Adrenal gland (tissue), 12 donors: Measurements from ENCODE around the gene QPCT. TPM values are rescaled to one million over a fixed set of nuclear protein-coding genes. Genes with fewer than 3 reads are reported as not detected.

Experiments
- DNase-seq, 7 donors: peaks; one replicate each; pipeline ENCODE4 v3.0.0-alpha.2; 2019 to 2020
- H3K27ac ChIP-seq, 5 donors: fragments of 200-600 bp; sonication (generic) in 4 of 5; 1 replicate in 3 of 5; 2 replicates in 2 of 5; pipeline versions ENCODE4 v1.5.1 to v1.8.0; 2016 to 2020; ENCODE audit warnings: mild to moderate bottlenecking in 1 of 5
- H3K27me3 ChIP-seq: fragments of 200-600 bp; 2 replicates; pipeline ENCODE4 v1.8.0; 2021
- H3K36me3 ChIP-seq, 2 donors: fragments of 200-600 bp; replicated peaks in 1 of 2; 1 replicate in 1 of 2; 2 replicates in 1 of 2; pipeline versions ENCODE4 v1.5.1 to v1.8.0; 2018 to 2022
- H3K4me1 ChIP-seq, 2 donors: fragments of 200-600 bp; replicated peaks in 1 of 2; 1 replicate in 1 of 2; 2 replicates in 1 of 2; pipeline versions ENCODE4 v1.5.1 to v1.8.0; 2018 to 2021
- H3K4me3 ChIP-seq, 4 donors: fragments of 200-600 bp; sonication (generic) in 3 of 4; one replicate each; pipeline ENCODE4 v1.5.1; 2016 to 2018
- H3K9me3 ChIP-seq, 3 donors: fragments of 200-600 bp; sonication (generic) in 1 of 3; replicated peaks in 1 of 3; 1 replicate in 2 of 3; 2 replicates in 1 of 3; pipeline versions ENCODE4 v1.5.1 to v1.8.0; 2016 to 2021
- POLR2A ChIP-seq, 2 donors: fragments of 450-650 bp; IDR thresholded peaks; one replicate each; pipeline ENCODE4 v1.6.1; 2017; ENCODE audit warnings: antibody characterized with exemption in 2 of 2, mild to moderate bottlenecking in 2 of 2, moderate library complexity in 1 of 2
- WGBS, 4 donors: extraction: QIAGEN DNeasy Blood & Tissue Kit in 2 of 4; methylation state at CpG; one replicate each; pipeline versions ENCODE4 v1.1.5 to v1.1.7; 2013 to 2017; 5-methylcytosine and 5-hydroxymethylcytosine counted together
- intact Hi-C, 2 donors: fragments of 100-400 bp; cut with DNase I; formaldehyde crosslinking; loops; one replicate each; pipeline versions ENCODE4 v1.14.1 to v1.15.0; 2022 to 2023
- polyA plus RNA-seq, 3 donors: library from polyadenylated mRNA; stranded (reverse); fragments of 200-250 nt in 2 of 3; fragments of 350-450 nt in 1 of 3; fragmentation: Illumina TruSeq in 1 of 3; extraction: RNeasy Lipid Tissue Mini Kit (QIAGEN cat#74804) in 1 of 3; gene quantifications; one replicate each; pipeline ENCODE4 v1.2.3, GENCODE V29; 2013 to 2014
- total RNA-seq, 9 donors: library from RNA; depleted of rRNA in 4 of 9; stranded (reverse); fragments of >200 nt in 4 of 9; fragments of 120-200 nt in 1 of 9; fragmentation: NEBNext Ultra II Directional in 1 of 9; extraction: Animal tissue kit (Norgen Biotek cat#: 25700) in 1 of 9; gene quantifications; one replicate each; pipeline versions ENCODE4 v1.1.0 to v1.2.4, GENCODE V29; 2013 to 2023
- TF ChIP-seq, protein P1 (sequence below), 6 experiments: fragments of 450-650 bp in 4 of 6; fragments of 200-600 bp in 2 of 6; sonication (generic) in 1 of 6; IDR thresholded peaks; 1 replicate in 5 of 6; 2 replicates in 1 of 6; pipeline versions ENCODE4 v1.5.1 to v1.8.0; 2016 to 2021; ENCODE audit warnings: antibody characterized with exemption in 6 of 6, mild to moderate bottlenecking in 2 of 6, moderate library complexity in 1 of 6
- donor health status: healthy with polysubstance abuse.
- donor health status: Bipolar disorder and iron deficiency.
- donor health status: DM: yes; HTN: yes; CAD: no.
- donor health status: DM: no; HTN: no; CAD: no.
- donor health status: DM: no; HTN: no; CAD: no.
- donor health status: DM: yes; HTN: yes; CAD: no.

The QPCT gene
- total and polyA plus RNA-seq, 12 donors: 30.6 to 746 (median 192) TPM

GRCh38 chr2:37415128-37415820 lies 70.8 kb downstream of the QPCT start:
- Histone ChIP-seq H3K27ac (no peak overlapping the region), H3K36me3 (no peaks in the 10 kb centered on the region)
- intact Hi-C loops: loop anchor here (5.0 to 10.0 kb wide), 3 partner anchors 250 to 860 kb away; no protein-coding TSS in a partner anchor

DNA sequence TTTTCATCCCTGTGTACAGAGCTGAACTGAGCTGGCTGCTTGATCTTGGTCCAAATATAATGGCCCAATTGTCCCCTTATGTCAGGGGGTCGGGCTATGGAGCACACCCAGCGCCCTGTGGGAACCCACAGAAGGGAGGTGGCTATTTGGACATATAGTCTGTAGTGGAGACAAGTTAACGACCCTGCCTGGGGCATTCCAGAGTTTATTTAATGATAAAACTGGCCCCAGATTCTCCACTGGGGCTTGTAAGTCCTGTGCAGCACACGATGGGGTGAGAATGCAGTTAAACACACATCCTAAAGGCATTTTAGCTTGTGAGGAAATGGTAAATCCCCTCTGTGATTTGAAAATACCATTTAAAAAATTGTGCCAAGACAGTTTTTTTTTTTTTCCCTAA lies 72.9 kb downstream of the QPCT start:
- Histone ChIP-seq H3K4me1 (peaks cover 0 to 6% of the 10 kb centered on the region in 2 donors), H3K4me3 (no peak overlapping the region), H3K36me3 (no peaks in the 10 kb centered on the region), H3K27ac (no peak overlapping the region), H3K9me3 (no peaks in the 10 kb centered on the region), H3K27me3 (no peaks in the 10 kb centered on the region)
- intact Hi-C loops: loop anchor here (5.0 to 10.0 kb wide), 3 partner anchors 247 to 857 kb away; no protein-coding TSS in a partner anchor
- no peak for DNase-seq
- WGBS, 4 donors: 55 to 71% (median 68%) methylated on average over 4 of the region's 4 CpGs
- TF ChIP-seq POLR2A (IDR thresholded peaks at IDR 0.05): no peak
- TF ChIP-seq, protein P1, sequence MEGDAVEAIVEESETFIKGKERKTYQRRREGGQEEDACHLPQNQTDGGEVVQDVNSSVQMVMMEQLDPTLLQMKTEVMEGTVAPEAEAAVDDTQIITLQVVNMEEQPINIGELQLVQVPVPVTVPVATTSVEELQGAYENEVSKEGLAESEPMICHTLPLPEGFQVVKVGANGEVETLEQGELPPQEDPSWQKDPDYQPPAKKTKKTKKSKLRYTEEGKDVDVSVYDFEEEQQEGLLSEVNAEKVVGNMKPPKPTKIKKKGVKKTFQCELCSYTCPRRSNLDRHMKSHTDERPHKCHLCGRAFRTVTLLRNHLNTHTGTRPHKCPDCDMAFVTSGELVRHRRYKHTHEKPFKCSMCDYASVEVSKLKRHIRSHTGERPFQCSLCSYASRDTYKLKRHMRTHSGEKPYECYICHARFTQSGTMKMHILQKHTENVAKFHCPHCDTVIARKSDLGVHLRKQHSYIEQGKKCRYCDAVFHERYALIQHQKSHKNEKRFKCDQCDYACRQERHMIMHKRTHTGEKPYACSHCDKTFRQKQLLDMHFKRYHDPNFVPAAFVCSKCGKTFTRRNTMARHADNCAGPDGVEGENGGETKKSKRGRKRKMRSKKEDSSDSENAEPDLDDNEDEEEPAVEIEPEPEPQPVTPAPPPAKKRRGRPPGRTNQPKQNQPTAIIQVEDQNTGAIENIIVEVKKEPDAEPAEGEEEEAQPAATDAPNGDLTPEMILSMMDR (IDR thresholded peaks at IDR 0.05): no peak

More at GRCh38 chr2:37415128-37415820, 70.8 kb downstream of the QPCT start:
- Histone ChIP-seq H3K4me3 (no peak overlapping the region), H3K27me3 (no peaks in the 10 kb centered on the region), H3K9me3 (no peaks in the 10 kb centered on the region), H3K4me1 (peaks cover 0 to 6% of the 10 kb centered on the region in 2 donors)
- TF ChIP-seq, protein P1 (IDR thresholded peaks at IDR 0.05): no peak
- no peak for TF ChIP-seq POLR2A (IDR thresholded peaks at IDR 0.05)
- 88 to 95% (median 93%) methylated on average over 5 to 7 of the region's 7 CpGs for WGBS, 4 donors
- no peak for DNase-seq

GRCh38 chr2:37418956-37419355 lies 74.5 kb downstream of the QPCT start:
- Histone ChIP-seq H3K27ac (no peak overlapping the region), H3K9me3 (no peaks in the 10 kb centered on the region), H3K36me3 (no peaks in the 10 kb centered on the region), H3K4me1 (peaks cover 0 to 6% of the 10 kb centered on the region in 2 donors), H3K27me3 (no peaks in the 10 kb centered on the region), H3K4me3 (no peak overlapping the region)
- no peak for TF ChIP-seq POLR2A (IDR thresholded peaks at IDR 0.05)
- TF ChIP-seq, protein P1 (IDR thresholded peaks at IDR 0.05): no peak
- WGBS, 4 donors: 88 to 94% (median 92%) methylated on average over 6 of the region's 6 CpGs
- DNase-seq: no peak
- intact Hi-C loops: loop anchor here (5.0 to 10.0 kb wide), 3 partner anchors 246 to 856 kb away; no protein-coding TSS in a partner anchor

DNA sequence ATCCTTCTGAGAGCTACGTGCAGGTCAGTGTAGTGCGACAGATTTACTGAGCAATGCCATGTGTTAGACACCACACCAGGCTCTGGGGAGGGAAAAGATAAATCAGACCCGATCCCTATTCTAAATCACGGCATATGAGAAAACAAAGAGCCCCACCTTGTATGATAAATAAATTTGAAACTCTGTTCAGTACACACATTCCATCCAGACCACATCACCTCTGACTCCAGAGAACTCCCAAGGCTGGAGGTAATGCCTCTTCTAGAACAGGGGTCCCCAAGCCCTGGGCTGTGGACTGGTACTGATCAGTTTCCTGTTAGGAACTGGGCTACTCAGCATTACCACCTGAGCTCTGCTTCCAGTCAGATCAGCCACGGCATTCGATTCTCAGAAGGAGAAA lies 77.3 kb downstream of the QPCT start:
- Histone ChIP-seq H3K4me1 (no peaks in the 10 kb centered on the region), H3K27me3 (no peaks in the 10 kb centered on the region), H3K9me3 (no peaks in the 10 kb centered on the region), H3K36me3 (no peaks in the 10 kb centered on the region), H3K27ac (no peak overlapping the region), H3K4me3 (no peak overlapping the region)
- intact Hi-C loops: no loop called here
- 86 to 91% (median 88%) methylated on average over 6 of the region's 6 CpGs for WGBS, 4 donors
- no peak for TF ChIP-seq POLR2A (IDR thresholded peaks at IDR 0.05)
- TF ChIP-seq, protein P1 (IDR thresholded peaks at IDR 0.05): no peak
- DNase-seq: no peak
